ENCODE results near the gene ZSCAN5A.

DNA sequence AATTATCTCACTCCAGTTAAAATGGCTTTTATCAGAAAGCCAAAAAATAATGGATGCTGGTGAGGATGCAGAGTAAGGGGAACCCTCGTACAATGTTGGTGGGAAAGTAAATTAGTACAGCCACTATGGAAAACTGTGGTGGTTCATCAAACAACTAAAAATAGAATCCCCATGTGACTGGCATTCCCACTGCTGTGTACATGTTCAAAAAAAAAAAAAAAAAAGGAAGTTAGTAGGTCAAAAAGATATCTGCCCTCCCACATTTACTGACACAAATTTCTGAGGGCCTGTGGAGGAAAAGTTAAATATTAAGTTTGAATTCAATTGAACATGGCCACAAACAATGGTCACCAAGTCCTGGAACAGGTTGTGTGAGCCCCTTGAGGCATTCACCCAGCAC, 9.8 kb upstream of the ZSCAN5A start:
- TF ChIP-seq, protein P1, sequence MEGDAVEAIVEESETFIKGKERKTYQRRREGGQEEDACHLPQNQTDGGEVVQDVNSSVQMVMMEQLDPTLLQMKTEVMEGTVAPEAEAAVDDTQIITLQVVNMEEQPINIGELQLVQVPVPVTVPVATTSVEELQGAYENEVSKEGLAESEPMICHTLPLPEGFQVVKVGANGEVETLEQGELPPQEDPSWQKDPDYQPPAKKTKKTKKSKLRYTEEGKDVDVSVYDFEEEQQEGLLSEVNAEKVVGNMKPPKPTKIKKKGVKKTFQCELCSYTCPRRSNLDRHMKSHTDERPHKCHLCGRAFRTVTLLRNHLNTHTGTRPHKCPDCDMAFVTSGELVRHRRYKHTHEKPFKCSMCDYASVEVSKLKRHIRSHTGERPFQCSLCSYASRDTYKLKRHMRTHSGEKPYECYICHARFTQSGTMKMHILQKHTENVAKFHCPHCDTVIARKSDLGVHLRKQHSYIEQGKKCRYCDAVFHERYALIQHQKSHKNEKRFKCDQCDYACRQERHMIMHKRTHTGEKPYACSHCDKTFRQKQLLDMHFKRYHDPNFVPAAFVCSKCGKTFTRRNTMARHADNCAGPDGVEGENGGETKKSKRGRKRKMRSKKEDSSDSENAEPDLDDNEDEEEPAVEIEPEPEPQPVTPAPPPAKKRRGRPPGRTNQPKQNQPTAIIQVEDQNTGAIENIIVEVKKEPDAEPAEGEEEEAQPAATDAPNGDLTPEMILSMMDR (IDR thresholded peaks at IDR 0.05 in 4 of 5, conservative IDR thresholded peaks at IDR 0.05 in 1 of 5) = no peak
- TF ChIP-seq POLR2A (IDR thresholded peaks at IDR 0.05) = no peak
